ENCODE data around the gene SLFN12. TPM values are rescaled to one million over a fixed set of nuclear protein-coding genes. Genes with fewer than 3 reads are reported as not detected.

The SLFN12 gene
- total RNA-seq, 1 experiment from 2014 or later, result 12.7 TPM

- TF ChIP-seq AR (CRISPR knock-in tag; IDR thresholded peaks at IDR 0.05), result no peak
Measured at GRCh38 chr17:35468475-35468874, 36.2 kb upstream of the SLFN12 start (continued).

GRCh38 chr17:35467824-35468223 is 35.5 kb upstream of the SLFN12 start:
- POLR2A ChIA-PET, result no interaction called here
- peaks cover 73% of the 10 kb centered on the region for H3K27me3 Mint-ChIP-seq (ENCODE audit: low read depth)

More at GRCh38 chr17:35467824-35468223, 35.5 kb upstream of the SLFN12 start:
- no peak for TF ChIP-seq E2F1 (CRISPR knock-in tag; IDR thresholded peaks at IDR 0.05)
- TF ChIP-seq ATF3 (CRISPR knock-in tag; conservative IDR thresholded peaks at IDR 0.05), result no peak
- TF ChIP-seq EMX1 (CRISPR knock-in tag; IDR thresholded peaks at IDR 0.05), result no peak
- TF ChIP-seq HMGA2 (CRISPR knock-in tag; IDR thresholded peaks at IDR 0.05), result no peak
- TF ChIP-seq IRF2 (CRISPR knock-in tag; IDR thresholded peaks at IDR 0.05; ENCODE audit: borderline replicate concordance, low read depth), result no peak
- no peak for TF ChIP-seq AR (CRISPR knock-in tag; IDR thresholded peaks at IDR 0.05)
- TF ChIP-seq ZNF671 (CRISPR knock-in tag; IDR thresholded peaks at IDR 0.05), result no peak
- TF ChIP-seq NR1H2 (CRISPR knock-in tag; IDR thresholded peaks at IDR 0.05), result no peak
- TF ChIP-seq ZBTB21 (CRISPR knock-in tag; IDR thresholded peaks at IDR 0.05; ENCODE audit: borderline replicate concordance), result no peak
- TF ChIP-seq JAZF1 (CRISPR knock-in tag; IDR thresholded peaks at IDR 0.05), result no peak
- TF ChIP-seq NFYB (CRISPR knock-in tag; conservative IDR thresholded peaks at IDR 0.05; ENCODE audit: low read depth), result no peak
- no peak for TF ChIP-seq FOXP4 (CRISPR knock-in tag; IDR thresholded peaks at IDR 0.05)
- TF ChIP-seq GTF2I (CRISPR knock-in tag; conservative IDR thresholded peaks at IDR 0.05), result no peak
- TF ChIP-seq ESRRA (CRISPR knock-in tag; IDR thresholded peaks at IDR 0.05; ENCODE audit: borderline replicate concordance), result no peak
- no peak for TF ChIP-seq NR3C1 (CRISPR knock-in tag; conservative IDR thresholded peaks at IDR 0.05; ENCODE audit: low read depth)
- no peak for TF ChIP-seq PRRX2 (CRISPR knock-in tag; IDR thresholded peaks at IDR 0.05)
- TF ChIP-seq ZBTB43 (CRISPR knock-in tag; IDR thresholded peaks at IDR 0.05), result no peak
- Mint-ChIP-seq H3K4me1 (no peaks in the 10 kb centered on the region), H3K36me3 (no peaks in the 10 kb centered on the region), H3K4me3 (no peak overlapping the region), H3K9me3 (no peaks in the 10 kb centered on the region), H3K27ac (no peak overlapping the region)
- no peak for ATAC-seq
- no peak for DNase-seq (ENCODE audit: low spot score)
- CTCF ChIA-PET, result no interaction called here
